HFFc6 (cell line): ENCODE data around the gene MFSD1. TPM values are rescaled to one million over a fixed set of nuclear protein-coding genes. Genes with fewer than 3 reads are reported as not detected.

Source experiments
- DNase-seq: peaks from one replicate; pipeline ENCODE4 v3.0.0-alpha.2; 2018
- H3K27ac Mint-ChIP-seq: 2 replicates; pipeline ENCODE4 v1.8.0; 2020; ENCODE audit warnings: mild to moderate bottlenecking, mixed read lengths
- H3K27me3 Mint-ChIP-seq: 2 replicates; pipeline ENCODE4 v1.8.0; 2021; ENCODE audit warnings: mild to moderate bottlenecking, moderate library complexity, mixed read lengths; ENCODE audit not compliant: insufficient read depth
- H3K36me3 Mint-ChIP-seq: 2 replicates; pipeline ENCODE4 v1.8.0; 2021; ENCODE audit warnings: low read depth, mixed read lengths
- H3K4me1 Mint-ChIP-seq: 2 replicates; pipeline ENCODE4 v1.8.0; 2020; ENCODE audit warnings: low read depth, mixed read lengths
- H3K4me3 Mint-ChIP-seq: 2 replicates; pipeline ENCODE4 v1.8.0; 2020; ENCODE audit warnings: mild to moderate bottlenecking, moderate library complexity, mixed read lengths
- H3K9me3 Mint-ChIP-seq: 2 replicates; pipeline ENCODE4 v1.8.0; 2020; ENCODE audit warnings: mild to moderate bottlenecking, mixed read lengths
- total RNA-seq, 6 experiments: library from RNA; stranded (reverse); fragmentation: NEBNext Ultra II Directional; extraction: Animal tissue kit (Norgen Biotek cat#: 25700); gene quantifications; 2 replicates in 1 of 6; 3 replicates in 5 of 6; pipeline ENCODE4 v1.2.3, GENCODE V29; 2021
- TF ChIP-seq, protein P1 (sequence below): fragments of 200-600 bp; sonication (generic); IDR thresholded peaks from 2 replicates; pipeline ENCODE4 v1.5.0; 2021; ENCODE audit warnings: antibody characterized with exemption, mild to moderate bottlenecking

The MFSD1 gene
- total RNA-seq, 6 experiments from 2014 or later = 61.6 to 75.4 (median 68.8) TPM

DNA sequence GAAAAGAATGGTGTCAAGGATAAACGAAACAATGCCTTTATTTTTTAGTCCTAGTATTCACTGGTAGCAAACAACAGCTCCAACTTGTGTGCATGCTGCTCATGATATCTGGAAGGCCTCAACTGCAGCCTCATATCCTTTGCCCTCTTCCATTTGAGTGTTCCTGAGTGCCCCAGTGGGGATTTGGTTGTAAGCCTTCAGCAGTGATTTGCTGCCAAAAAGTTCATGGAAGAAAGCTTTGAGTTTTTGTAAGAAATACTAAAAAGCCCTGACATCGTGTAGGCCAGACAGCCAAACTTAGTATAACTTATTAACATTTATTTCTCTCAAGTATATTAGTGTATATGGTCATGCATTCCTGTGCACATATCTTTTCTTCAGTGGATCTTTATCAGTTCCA lies 30.0 kb downstream of the MFSD1 start:
- Mint-ChIP-seq H3K4me1 (peaks cover 10% of the 10 kb centered on the region), H3K27me3 (0 out of 2 replicates have a peak, but pooled peaks cover 2% of the 10 kb centered on the region), H3K9me3 (no peaks in the 10 kb centered on the region), H3K4me3 (no peak overlapping the region), H3K36me3 (peaks cover 27% of the 10 kb centered on the region), H3K27ac (no peak overlapping the region)
- no peak for DNase-seq
- TF ChIP-seq, protein P1, sequence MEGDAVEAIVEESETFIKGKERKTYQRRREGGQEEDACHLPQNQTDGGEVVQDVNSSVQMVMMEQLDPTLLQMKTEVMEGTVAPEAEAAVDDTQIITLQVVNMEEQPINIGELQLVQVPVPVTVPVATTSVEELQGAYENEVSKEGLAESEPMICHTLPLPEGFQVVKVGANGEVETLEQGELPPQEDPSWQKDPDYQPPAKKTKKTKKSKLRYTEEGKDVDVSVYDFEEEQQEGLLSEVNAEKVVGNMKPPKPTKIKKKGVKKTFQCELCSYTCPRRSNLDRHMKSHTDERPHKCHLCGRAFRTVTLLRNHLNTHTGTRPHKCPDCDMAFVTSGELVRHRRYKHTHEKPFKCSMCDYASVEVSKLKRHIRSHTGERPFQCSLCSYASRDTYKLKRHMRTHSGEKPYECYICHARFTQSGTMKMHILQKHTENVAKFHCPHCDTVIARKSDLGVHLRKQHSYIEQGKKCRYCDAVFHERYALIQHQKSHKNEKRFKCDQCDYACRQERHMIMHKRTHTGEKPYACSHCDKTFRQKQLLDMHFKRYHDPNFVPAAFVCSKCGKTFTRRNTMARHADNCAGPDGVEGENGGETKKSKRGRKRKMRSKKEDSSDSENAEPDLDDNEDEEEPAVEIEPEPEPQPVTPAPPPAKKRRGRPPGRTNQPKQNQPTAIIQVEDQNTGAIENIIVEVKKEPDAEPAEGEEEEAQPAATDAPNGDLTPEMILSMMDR = no peak

GRCh38 chr3:158835631-158836030 lies 33.8 kb downstream of the MFSD1 start:
- Mint-ChIP-seq H3K4me3 (no peak overlapping the region), H3K36me3 (peaks cover 9% of the 10 kb centered on the region), H3K27me3 (peaks cover 5% of the 10 kb centered on the region; the same call in 1 of the 2 replicates), H3K27ac (no peak overlapping the region), H3K9me3 (no peaks in the 10 kb centered on the region), H3K4me1 (peaks cover 3% of the 10 kb centered on the region)
- DNase-seq = no peak
- TF ChIP-seq, protein P1 = no peak

DNA sequence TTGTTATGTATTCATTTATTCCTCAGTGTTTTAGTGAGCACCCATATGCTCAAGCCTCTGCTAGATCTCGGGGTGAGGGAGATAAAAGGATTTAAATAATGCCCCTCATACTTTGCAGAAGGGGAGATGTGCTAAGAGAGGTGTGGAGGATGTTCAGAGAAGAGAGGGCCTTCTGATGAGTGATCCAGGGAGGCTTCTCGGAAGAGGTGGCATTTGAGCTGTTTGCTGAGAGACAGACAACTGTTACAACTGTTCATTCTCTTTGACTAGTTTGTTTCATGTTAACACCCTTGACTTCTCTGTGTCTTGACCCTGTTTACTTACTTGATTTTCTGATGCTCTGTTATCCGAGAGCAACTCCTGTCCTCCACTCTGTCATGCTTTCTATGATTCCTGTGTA lies 34.5 kb downstream of the MFSD1 start:
- TF ChIP-seq, protein P1 = no peak
- Mint-ChIP-seq H3K4me1 (no peaks in the 10 kb centered on the region), H3K36me3 (peaks cover 5% of the 10 kb centered on the region), H3K9me3 (no peaks in the 10 kb centered on the region), H3K4me3 (no peak overlapping the region), H3K27ac (no peak overlapping the region), H3K27me3 (peaks cover 5% of the 10 kb centered on the region)
- no peak for DNase-seq

- no peak overlapping the region for H3K27ac Mint-ChIP-seq
- no peak for DNase-seq
- TF ChIP-seq, protein P1 = no peak
- H3K9me3 Mint-ChIP-seq = no peaks in the 10 kb centered on the region
- no peaks in the 10 kb centered on the region for H3K36me3 Mint-ChIP-seq
- H3K4me1 Mint-ChIP-seq = no peaks in the 10 kb centered on the region
- H3K27me3 Mint-ChIP-seq = peaks cover 5% of the 10 kb centered on the region
- H3K4me3 Mint-ChIP-seq = no peak overlapping the region
Observed at GRCh38 chr3:158837240-158837639, 35.4 kb downstream of the MFSD1 start.

DNA sequence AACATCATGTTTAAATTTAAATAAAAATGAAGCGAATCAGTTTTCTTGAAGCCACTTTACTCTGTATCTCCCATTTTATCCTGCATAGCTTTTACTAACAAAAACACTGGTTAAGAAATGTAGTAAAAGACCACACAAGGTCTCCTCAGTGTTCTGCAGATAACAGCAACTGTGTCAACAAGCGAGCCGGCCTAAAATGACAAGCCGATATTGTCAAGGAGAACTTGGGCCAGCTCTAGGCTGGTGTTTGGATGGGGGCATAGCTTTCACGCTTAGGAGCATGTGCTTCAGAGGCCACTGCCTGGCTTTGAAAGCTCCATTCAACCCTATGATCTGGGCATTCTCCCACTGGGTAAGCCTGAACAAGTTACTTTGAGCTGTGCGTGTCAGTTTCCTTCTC lies 38.1 kb downstream of the MFSD1 start:
- TF ChIP-seq, protein P1 = no peak
- no peak overlapping the region for H3K4me3 Mint-ChIP-seq
- DNase-seq = no peak
- no peaks in the 10 kb centered on the region for H3K4me1 Mint-ChIP-seq
- H3K9me3 Mint-ChIP-seq = no peaks in the 10 kb centered on the region
- peaks cover 11% of the 10 kb centered on the region for H3K27me3 Mint-ChIP-seq
- H3K27ac Mint-ChIP-seq = no peak overlapping the region
- H3K36me3 Mint-ChIP-seq = no peaks in the 10 kb centered on the region

- Mint-ChIP-seq H3K27ac (no peak overlapping the region), H3K4me3 (no peak overlapping the region), H3K27me3 (peaks cover 12% of the 10 kb centered on the region), H3K9me3 (no peaks in the 10 kb centered on the region), H3K4me1 (no peaks in the 10 kb centered on the region), H3K36me3 (no peaks in the 10 kb centered on the region)
- TF ChIP-seq, protein P1 = no peak
- DNase-seq = no peak
Observed at GRCh38 chr3:158841387-158841786, 39.5 kb downstream of the MFSD1 start.
